Measurements from ENCODE around the gene CCL14. TPM values are rescaled to one million over a fixed set of nuclear protein-coding genes. Genes with fewer than 3 reads are reported as not detected.

The CCL14 gene
- total and polyA plus RNA-seq, 4 donors, result 1.9 to 124 (median 40.2) TPM

DNA sequence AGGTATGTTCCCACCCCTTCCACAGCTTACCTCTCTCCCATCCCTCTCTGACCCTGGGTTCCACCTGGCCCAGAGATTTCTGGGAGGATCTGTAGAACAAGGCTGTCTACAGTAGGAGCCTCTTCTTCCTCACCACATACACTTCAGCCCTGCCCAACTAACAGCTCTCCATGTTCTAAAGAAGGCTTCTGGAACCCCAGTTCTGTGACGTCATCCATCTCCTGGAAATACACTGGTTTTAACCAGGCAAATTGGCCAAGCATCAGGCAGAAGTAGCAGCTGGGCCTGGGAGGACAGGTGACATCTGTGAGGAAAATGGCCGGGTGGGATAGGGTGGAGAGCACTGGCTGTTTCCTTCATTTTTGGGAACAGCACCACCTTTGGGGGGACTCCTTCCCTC lies 43.0 kb downstream of the CCL14 start, which contains the start of gene LYZL6:
Gene LYZL6 (minus strand): TSS at position 177 of the 400 bp plus-strand sequence. CDS start 4,357 bp downstream, outside the sequence.
- no peaks in the 10 kb centered on the region for H3K4me1 ChIP-seq (ENCODE audit: control insufficient read depth in 4 of 4, insufficient read depth in 4 of 4, low read length in 3 of 4)
- H3K4me3 ChIP-seq (ENCODE audit: low read depth in 1 of 3, low read length in 3 of 3), result no peak within 1 kb of the TSS
- no peaks in the 10 kb centered on the region for H3K27me3 ChIP-seq (ENCODE audit: control insufficient read depth in 4 of 4, insufficient read depth in 4 of 4, low read length in 3 of 4)
- no peak for TF ChIP-seq TAF1 (conservative IDR thresholded peaks at IDR 0.05)
- TF ChIP-seq SP1 (IDR thresholded peaks at IDR 0.05), result no peak
- no peak for TF ChIP-seq FOXA2 (IDR thresholded peaks at IDR 0.05)
- TF ChIP-seq FOXA1 (IDR thresholded peaks at IDR 0.05), result no peak
- no peak for TF ChIP-seq REST (IDR thresholded peaks at IDR 0.05)
- no peaks in the 10 kb centered on the region for H3K36me3 ChIP-seq (ENCODE audit: control insufficient read depth in 4 of 4, insufficient read depth in 3 of 4, low read depth in 1 of 4, low read length in 3 of 4)
- no peak within 1 kb of the TSS for H3K27ac ChIP-seq (ENCODE audit: low read depth in 1 of 2, low read length in 2 of 2)
- DNase-seq (ENCODE audit: low spot score), result no peak
- WGBS, result 91% methylated on average over 2 of the region's 2 CpGs
- no peaks in the 10 kb centered on the region for H3K9me3 ChIP-seq (ENCODE audit: control insufficient read depth in 4 of 4, low read length in 3 of 4)
- H3K9ac ChIP-seq (ENCODE audit: low read depth in 1 of 2, low read length in 2 of 2), result no peak within 1 kb of the TSS

DNA sequence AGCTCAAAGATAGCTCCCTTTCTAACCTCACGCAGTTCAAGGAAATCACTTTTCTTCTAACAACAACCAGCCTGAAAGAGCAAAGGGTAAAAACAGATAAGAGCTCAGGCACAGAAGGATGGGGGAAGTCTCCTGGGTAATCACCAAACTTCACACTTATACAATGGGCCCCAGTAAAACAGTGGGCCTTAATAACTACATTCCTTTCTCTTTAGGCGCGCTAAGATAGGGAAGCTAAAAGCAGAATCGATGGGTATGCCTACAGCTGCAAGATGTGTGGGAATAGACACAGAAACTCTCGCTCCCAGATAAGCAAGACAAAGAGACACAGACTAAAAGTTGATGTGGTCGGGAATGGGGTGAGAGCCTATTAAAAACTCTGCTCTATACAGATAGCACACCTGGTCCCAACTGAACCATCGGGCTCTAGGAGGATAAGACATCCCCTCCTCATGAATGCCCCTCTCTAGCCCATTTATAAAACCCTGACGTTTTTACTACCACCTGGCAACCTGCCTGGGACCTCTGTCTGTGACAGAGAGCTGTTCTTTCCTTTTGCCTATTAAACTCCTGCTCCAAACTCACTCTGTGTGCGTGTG lies 43.8 kb downstream of the CCL14 start:
- WGBS, result 68% methylated on average over 9 of the region's 9 CpGs
- TF ChIP-seq JUND (IDR thresholded peaks at IDR 0.05) (no peak), FOXA1 (IDR thresholded peaks at IDR 0.05) (no peak), MAX (IDR thresholded peaks at IDR 0.05) (no peak), FOXA2 (IDR thresholded peaks at IDR 0.05) (no peak), NR2F2 (IDR thresholded peaks at IDR 0.05) (no peak), GABPA (IDR thresholded peaks at IDR 0.05 in 1 of 2, conservative IDR thresholded peaks at IDR 0.05 in 1 of 2) (no peak), ZBTB33 (IDR thresholded peaks at IDR 0.05) (no peak), EGR1 (IDR thresholded peaks at IDR 0.05; ENCODE audit: low read depth in 2 of 2) (no peak), SP1 (IDR thresholded peaks at IDR 0.05) (no peak), HNF4A (conservative IDR thresholded peaks at IDR 0.05) (no peak), RAD21 (IDR thresholded peaks at IDR 0.05) (no peak), HNF4G (IDR thresholded peaks at IDR 0.05) (no peak), YY1 (IDR thresholded peaks at IDR 0.05) (no peak), CTCF (IDR thresholded peaks at IDR 0.05; ENCODE audit: low read depth, low read length, missing input control) (no peak), RXRA (IDR thresholded peaks at IDR 0.05) (no peak), REST (IDR thresholded peaks at IDR 0.05) (no peak), TAF1 (conservative IDR thresholded peaks at IDR 0.05) (no peak)
- TF ChIP-seq, protein P1, sequence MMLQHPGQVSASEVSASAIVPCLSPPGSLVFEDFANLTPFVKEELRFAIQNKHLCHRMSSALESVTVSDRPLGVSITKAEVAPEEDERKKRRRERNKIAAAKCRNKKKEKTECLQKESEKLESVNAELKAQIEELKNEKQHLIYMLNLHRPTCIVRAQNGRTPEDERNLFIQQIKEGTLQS (IDR thresholded peaks at IDR 0.05), result no peak

More for the DNA sequence above, 43.8 kb downstream of the CCL14 start:
- no peaks in the 10 kb centered on the region for H3K4me1 ChIP-seq (ENCODE audit: control insufficient read depth in 4 of 4, insufficient read depth in 4 of 4, low read length in 3 of 4)
- H3K36me3 ChIP-seq (ENCODE audit: control insufficient read depth in 4 of 4, insufficient read depth in 3 of 4, low read depth in 1 of 4, low read length in 3 of 4), result no peaks in the 10 kb centered on the region
- H3K4me3 ChIP-seq (ENCODE audit: low read depth in 1 of 3, low read length in 3 of 3), result no peak overlapping the region
- H3K9ac ChIP-seq (ENCODE audit: low read depth in 1 of 2, low read length in 2 of 2), result no peak overlapping the region
- H3K27me3 ChIP-seq (ENCODE audit: control insufficient read depth in 4 of 4, insufficient read depth in 4 of 4, low read length in 3 of 4), result no peaks in the 10 kb centered on the region
- H3K9me3 ChIP-seq (ENCODE audit: control insufficient read depth in 4 of 4, low read length in 3 of 4), result no peaks in the 10 kb centered on the region
- no peak overlapping the region for H3K27ac ChIP-seq (ENCODE audit: low read depth in 1 of 2, low read length in 2 of 2)
- DNase-seq (ENCODE audit: low spot score), result no peak

Measured in liver (tissue), 9 donors.